Caco-2 (cell line): ENCODE measurements around the gene ITPR3. TPM values are rescaled to one million over a fixed set of nuclear protein-coding genes. Genes with fewer than 3 reads are reported as not detected.

Source experiments
- BruUV-seq: library from RNA; stranded (reverse); fragments of 400-500 nt; replicated peaks from 2 replicates; lab custom pipeline; 2021; lab: Mats Ljungman, UMichigan
- CTCF ChIA-PET: fragments of 300-600 bp; sonication (Branson Sonifier 250); formaldehyde crosslinking; loops from one replicate; lab custom pipeline; 2022; ENCODE audit warnings: antibody characterized with exemption; lab: Charles Lee
- POLR2A ChIA-PET: fragments of 300-600 bp; sonication (Branson Sonifier 250); formaldehyde crosslinking; loops from one replicate; lab custom pipeline; 2022; ENCODE audit warnings: antibody characterized with exemption; lab: Charles Lee
- DNase-seq, 2 experiments: peaks; one replicate each; pipeline versions ENCODE4 v3.0.0 to v3.0.0-alpha.2; 2020 to 2022
- H3K27me3 ChIP-seq: replicated peaks from 2 replicates; pipeline ENCODE4 v1.6.0; 2011; ENCODE audit warnings: low read length; ENCODE audit not compliant: control insufficient read depth, insufficient read depth
- H3K36me3 ChIP-seq: 2 replicates; pipeline ENCODE4 v1.5.1; 2011; ENCODE audit warnings: low read length; ENCODE audit not compliant: control insufficient read depth, insufficient read depth
- H3K4me1 ChIP-seq: fragments of 250-450 bp; sonication (Bioruptor Pico); 2 replicates; pipeline ENCODE4 v1.5.1; 2020; ENCODE audit warnings: mild to moderate bottlenecking
- H3K4me3 ChIP-seq: 2 replicates; pipeline ENCODE4 v1.5.1; 2011; ENCODE audit warnings: low read depth, mild to moderate bottlenecking, control low read depth, low read length
- H3K9me3 ChIP-seq: fragments of 250-450 bp; sonication (Bioruptor Pico); 2 replicates; pipeline ENCODE4 v1.5.1; 2020; ENCODE audit warnings: mild to moderate bottlenecking, moderate library complexity
- H3K27ac Mint-ChIP-seq: one replicate; pipeline ENCODE4 v1.8.0; 2022; ENCODE audit warnings: mixed read lengths; ENCODE audit not compliant: unreplicated experiment
- H3K27me3 Mint-ChIP-seq: one replicate; pipeline ENCODE4 v1.8.0; 2022; ENCODE audit warnings: mixed read lengths; ENCODE audit not compliant: insufficient read depth, unreplicated experiment
- H3K36me3 Mint-ChIP-seq: one replicate; pipeline ENCODE4 v1.8.0; 2022; ENCODE audit warnings: mild to moderate bottlenecking, mixed read lengths; ENCODE audit not compliant: insufficient read depth, unreplicated experiment
- H3K4me1 Mint-ChIP-seq: one replicate; pipeline ENCODE4 v1.8.0; 2022; ENCODE audit warnings: low read depth, mixed read lengths; ENCODE audit not compliant: unreplicated experiment
- H3K4me3 Mint-ChIP-seq: one replicate; pipeline ENCODE4 v1.8.0; 2022; ENCODE audit warnings: mild to moderate bottlenecking, moderate library complexity, mixed read lengths; ENCODE audit not compliant: unreplicated experiment
- H3K9me3 Mint-ChIP-seq: one replicate; pipeline ENCODE4 v1.8.0; 2022; ENCODE audit warnings: mixed read lengths; ENCODE audit not compliant: unreplicated experiment
- CTCF ChIP-seq, 2 experiments: fragments of 200-600 bp in 1 of 2; IDR thresholded peaks; 1 replicate in 1 of 2; 2 replicates in 1 of 2; pipeline versions ENCODE4 v1.5.1 to v1.8.0; 2011 to 2022; ENCODE audit warnings: antibody characterized with exemption in 1 of 2, control low read depth in 1 of 2, inconsistent platforms in 1 of 2, low read depth in 1 of 2, low read length in 1 of 2, mild to moderate bottlenecking in 1 of 2, moderate library complexity in 1 of 2; ENCODE audit not compliant: insufficient read depth in 1 of 2, severe bottlenecking in 1 of 2, unreplicated experiment in 1 of 2
- intact Hi-C: fragments of 100-400 bp; cut with micrococcal nuclease; formaldehyde crosslinking; loops from one replicate; pipeline ENCODE4 v1.10.0; 2022; ENCODE audit not compliant: unreplicated experiment
- total RNA-seq: library from RNA; stranded (reverse); gene quantifications from 2 replicates; pipeline ENCODE4 v1.2.3, GENCODE V29; 2022

ITPR3 gene
- total RNA-seq, 1 experiment from 2014 or later = 42.1 TPM

GRCh38 chr6:33579828-33580714 is 41.1 kb upstream of the ITPR3 start, which contains the start of gene BAK1:
BAK1 (minus strand) TSS chr6:33580276; CDS start chr6:33577604, 2,672 bp downstream.
- peak; percentile 89 to 92 for DNase-seq
- intact Hi-C loops = loop anchor here (1.0 kb wide), 1 partner anchor 9 kb away; no protein-coding TSS in a partner anchor
- ChIA-PET POLR2A (interaction anchor here (0.6 to 1.2 kb wide), 2 partner anchors 9 to 131 kb away, joined by 3 to 8 read pairs; partner anchors contain the start of gene UQCC2), CTCF (interaction anchor here (0.6 to 1.9 kb wide), 9 partner anchors 9 to 182 kb away, joined by 3 to 12 read pairs (median 5); partner anchors contain the start of gene UQCC2)
- no peaks in the 10 kb centered on the region for H3K27me3 ChIP-seq
- Mint-ChIP-seq H3K27ac (peak within 1 kb of the TSS; percentile 53), H3K4me3 (peak within 1 kb of the TSS; percentile 84), H3K27me3 (no peaks in the 10 kb centered on the region), H3K36me3 (peaks cover 5% of the 10 kb centered on the region), H3K9me3 (no peaks in the 10 kb centered on the region), H3K4me1 (no peaks in the 10 kb centered on the region)
- peak within 1 kb of the TSS; percentile 65 for H3K4me3 ChIP-seq
- H3K4me1 ChIP-seq = peaks cover 10% of the 10 kb centered on the region
- BruUV-seq = TSS peak; percentile 46
- TF ChIP-seq CTCF (IDR thresholded peaks at IDR 0.05; ENCODE audit: insufficient read depth in 1 of 2, low read depth in 1 of 2, low read length in 1 of 2, severe bottlenecking in 1 of 2, unreplicated experiment in 1 of 2) = peak; percentile 55 to 72
- H3K36me3 ChIP-seq = peaks cover 2% of the 10 kb centered on the region; the same call in 1 of the 2 replicates
- no peaks in the 10 kb centered on the region for H3K9me3 ChIP-seq

DNA sequence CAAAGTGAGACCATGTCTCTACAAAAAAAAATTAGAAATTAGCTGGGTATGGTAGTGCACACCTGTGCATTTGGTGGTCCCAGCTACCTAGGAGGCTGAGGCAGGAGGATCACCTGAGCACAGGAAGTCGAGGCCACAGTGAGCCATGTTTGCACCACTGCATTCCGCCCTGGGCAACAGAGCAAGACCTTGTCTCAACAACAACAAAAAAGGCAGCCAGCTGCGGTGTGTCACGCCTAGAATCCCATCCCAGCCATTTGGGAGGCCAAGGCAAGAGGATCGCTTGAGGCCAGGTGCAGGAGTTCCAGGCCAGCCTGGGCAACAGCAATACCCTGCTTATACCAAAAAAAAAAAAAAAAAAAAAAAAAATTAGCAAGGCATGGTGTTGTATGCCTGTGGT is 39.9 kb upstream of the ITPR3 start:
- H3K9me3 Mint-ChIP-seq = no peaks in the 10 kb centered on the region
- DNase-seq = no peak
- Histone ChIP-seq H3K36me3 (peaks cover 2% of the 10 kb centered on the region; the same call in 1 of the 2 replicates), H3K4me3 (no peak overlapping the region), H3K27me3 (no peaks in the 10 kb centered on the region), H3K4me1 (peaks cover 10% of the 10 kb centered on the region), H3K9me3 (no peaks in the 10 kb centered on the region)
- ChIA-PET POLR2A (no interaction called here), CTCF (interaction anchor here (0.6 to 1.9 kb wide), 4 partner anchors 11 to 537 kb away, joined by 3 to 12 read pairs (median 3); no protein-coding TSS in a partner anchor)
- no peak overlapping the region for H3K4me3 Mint-ChIP-seq
- no peak for TF ChIP-seq CTCF (IDR thresholded peaks at IDR 0.05; ENCODE audit: insufficient read depth in 1 of 2, low read depth in 1 of 2, low read length in 1 of 2, severe bottlenecking in 1 of 2, unreplicated experiment in 1 of 2)
- H3K4me1 Mint-ChIP-seq = no peaks in the 10 kb centered on the region
- intact Hi-C loops = no loop called here
- H3K27ac Mint-ChIP-seq = no peak overlapping the region
- no peaks in the 10 kb centered on the region for H3K27me3 Mint-ChIP-seq
- BruUV-seq = no TSS peak
- H3K36me3 Mint-ChIP-seq = no peaks in the 10 kb centered on the region

DNA sequence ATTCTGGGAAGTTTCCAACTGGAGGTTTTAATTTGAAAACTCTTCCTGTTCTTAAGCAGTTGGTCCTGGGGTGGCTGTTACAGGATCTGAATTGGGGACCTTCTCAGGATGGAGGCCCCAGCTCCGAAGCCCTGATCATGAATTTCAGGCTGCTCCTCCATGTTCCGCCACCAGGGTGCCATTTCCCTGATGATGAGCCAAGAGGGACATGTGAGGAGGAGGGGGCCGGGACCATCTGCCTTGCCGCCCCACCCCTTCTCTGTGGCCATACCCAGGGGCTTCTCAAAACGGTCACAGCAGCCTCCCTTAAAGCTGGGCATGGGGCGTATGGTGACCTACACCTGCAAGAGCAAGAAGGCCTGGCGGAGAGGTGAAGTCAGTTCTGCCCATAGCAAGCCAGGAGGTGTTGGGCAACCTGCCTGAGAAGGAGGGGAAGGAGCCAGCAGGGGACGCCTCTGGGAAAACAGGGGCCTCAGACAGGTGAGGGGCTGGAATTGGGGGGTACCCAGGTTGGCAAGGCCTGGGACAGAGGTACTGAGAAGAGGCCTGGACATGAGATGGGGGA is 37.4 kb upstream of the ITPR3 start:
- Mint-ChIP-seq H3K4me1 (no peaks in the 10 kb centered on the region), H3K4me3 (no peak overlapping the region), H3K27ac (peak overlapping the region; percentile 37), H3K9me3 (no peaks in the 10 kb centered on the region), H3K36me3 (no peaks in the 10 kb centered on the region), H3K27me3 (no peaks in the 10 kb centered on the region)
- H3K27me3 ChIP-seq = no peaks in the 10 kb centered on the region
- intact Hi-C loops = loop anchor here (2.0 kb wide), 1 partner anchor 179 kb away; no protein-coding TSS in a partner anchor
- BruUV-seq = no TSS peak
- peaks cover 10% of the 10 kb centered on the region for H3K4me1 ChIP-seq
- no peaks in the 10 kb centered on the region for H3K9me3 ChIP-seq
- no peak overlapping the region for H3K4me3 ChIP-seq
- peak; percentile 46 to 49 for TF ChIP-seq CTCF (IDR thresholded peaks at IDR 0.05; ENCODE audit: insufficient read depth in 1 of 2, low read depth in 1 of 2, low read length in 1 of 2, severe bottlenecking in 1 of 2, unreplicated experiment in 1 of 2)
- peak in 1 of 2 experiments; percentile 49 for DNase-seq
- ChIA-PET CTCF (interaction anchor here (0.7 kb wide), 1 partner anchor 100 kb away, joined by 3 read pairs; no protein-coding TSS in a partner anchor), POLR2A (no interaction called here)
- H3K36me3 ChIP-seq = no peaks in the 10 kb centered on the region
